Mesendoderm (in vitro differentiated cells): ENCODE results near the gene RASGEF1C.

Source experiments
- DNase-seq: peaks from one replicate; pipeline ENCODE4 v3.0.0; 2013
- H2AK5ac ChIP-seq: 2 replicates; pipeline ENCODE4 v1.6.1; 2013; ENCODE audit warnings: low read length, inconsistent platforms
- H2BK120ac ChIP-seq: 2 replicates; pipeline ENCODE4 v1.6.1; 2013; ENCODE audit warnings: low read depth, mild to moderate bottlenecking, low read length, moderate library complexity, mixed read lengths
- H2BK15ac ChIP-seq: replicated peaks from 2 replicates; pipeline ENCODE4 v1.6.1; 2013; ENCODE audit warnings: low read depth, mild to moderate bottlenecking, moderate library complexity
- H2BK5ac ChIP-seq: 2 replicates; pipeline ENCODE4 v1.6.1; 2013; ENCODE audit warnings: low read length, inconsistent platforms
- H3K18ac ChIP-seq: 2 replicates; pipeline ENCODE4 v1.6.1; 2013; ENCODE audit warnings: mild to moderate bottlenecking, low read length, mixed read lengths
- H3K23ac ChIP-seq: one replicate; pipeline ENCODE4 v1.6.1; 2013; ENCODE audit warnings: low read length
- H3K27ac ChIP-seq: 2 replicates; pipeline ENCODE4 v1.5.1; 2013; ENCODE audit warnings: low read depth, mild to moderate bottlenecking, inconsistent platforms, low read length, moderate library complexity
- H3K27me3 ChIP-seq: 2 replicates; pipeline ENCODE4 v1.6.1; 2013; ENCODE audit warnings: low read length, control low read depth, mild to moderate bottlenecking, inconsistent platforms; ENCODE audit not compliant: insufficient read depth, poor library complexity
- H3K36me3 ChIP-seq: 2 replicates; pipeline ENCODE4 v1.6.1; 2013; ENCODE audit warnings: low read length, inconsistent platforms; ENCODE audit not compliant: control insufficient read depth, insufficient read depth
- H3K4ac ChIP-seq: one replicate; pipeline ENCODE4 v1.6.1; 2013; ENCODE audit warnings: low read depth, mild to moderate bottlenecking, low read length, moderate library complexity
- H3K4me1 ChIP-seq: 2 replicates; pipeline ENCODE4 v1.6.1; 2013; ENCODE audit warnings: low read depth, low read length, inconsistent platforms; ENCODE audit not compliant: control insufficient read depth
- H3K4me2 ChIP-seq: 2 replicates; pipeline ENCODE4 v1.6.1; 2013; ENCODE audit warnings: low read length
- H3K4me3 ChIP-seq: 2 replicates; pipeline ENCODE4 v1.5.1; 2013; ENCODE audit warnings: mild to moderate bottlenecking, low read length
- H3K56ac ChIP-seq: one replicate; pipeline ENCODE4 v1.6.1; 2013; ENCODE audit warnings: low read length
- H3K79me1 ChIP-seq: 2 replicates; pipeline ENCODE4 v1.6.1; 2013; ENCODE audit warnings: low read length, inconsistent platforms
- H3K79me2 ChIP-seq: 2 replicates; pipeline ENCODE4 v1.6.1; 2013; ENCODE audit warnings: mild to moderate bottlenecking, low read length; ENCODE audit not compliant: control insufficient read depth, insufficient read depth
- H3K9ac ChIP-seq: 2 replicates; pipeline ENCODE4 v1.6.1; 2013; ENCODE audit warnings: low read length, inconsistent platforms
- H4K5ac ChIP-seq: one replicate; pipeline ENCODE4 v1.6.1; 2013; ENCODE audit warnings: low read length
- H4K8ac ChIP-seq: one replicate; pipeline ENCODE4 v1.6.1; 2013; ENCODE audit warnings: low read depth, mild to moderate bottlenecking, control low read depth, low read length, moderate library complexity
- WGBS: extraction: QIAGEN DNeasy Blood & Tissue Kit; methylation state at CpG from one replicate; pipeline ENCODE4 v1.1.7; 2013; ENCODE audit warnings: low lambda C conversion rate, missing lambda C conversion rate; ENCODE audit not compliant: insufficient coverage; ENCODE audit errors: extremely low coverage; 5-methylcytosine and 5-hydroxymethylcytosine counted together

RASGEF1C gene

GRCh38 chr5:180178531-180179441, 30.2 kb downstream of the RASGEF1C start:
- no peak for DNase-seq
- Histone ChIP-seq H3K18ac (no peak overlapping the region), H3K27me3 (no peaks in the 10 kb centered on the region), H2BK15ac (no peak overlapping the region), H3K23ac (no peak overlapping the region), H4K8ac (no peak overlapping the region), H3K79me1 (no peaks in the 10 kb centered on the region), H3K36me3 (no peaks in the 10 kb centered on the region), H3K79me2 (no peaks in the 10 kb centered on the region), H2BK5ac (no peak overlapping the region), H2BK120ac (no peak overlapping the region), H3K9ac (no peak overlapping the region), H3K4ac (no peak overlapping the region), H2AK5ac (no peak overlapping the region), H4K5ac (no peak overlapping the region), H3K4me1 (no peaks in the 10 kb centered on the region), H3K27ac (no peak overlapping the region), H3K56ac (no peak overlapping the region), H3K4me2 (no peak overlapping the region), H3K4me3 (no peak overlapping the region)
- WGBS: no CpG with 5 or more reads among the region's 25 CpGs

- no CpG with 5 or more reads among the region's 8 CpGs for WGBS
- no peak overlapping the region for H3K4ac ChIP-seq
- H3K4me1 ChIP-seq: no peaks in the 10 kb centered on the region
- H3K9ac ChIP-seq: no peak overlapping the region
- H3K4me2 ChIP-seq: no peak overlapping the region
- no peak overlapping the region for H2BK5ac ChIP-seq
- H4K5ac ChIP-seq: no peak overlapping the region
- no peak overlapping the region for H2BK15ac ChIP-seq
- H3K36me3 ChIP-seq: no peaks in the 10 kb centered on the region
- H2AK5ac ChIP-seq: no peak overlapping the region
- H3K18ac ChIP-seq: no peak overlapping the region
- no peak overlapping the region for H4K8ac ChIP-seq
- H3K27me3 ChIP-seq: no peaks in the 10 kb centered on the region
- H3K79me2 ChIP-seq: no peaks in the 10 kb centered on the region
- H3K79me1 ChIP-seq: no peaks in the 10 kb centered on the region
- no peak overlapping the region for H3K23ac ChIP-seq
- H3K56ac ChIP-seq: no peak overlapping the region
- no peak for DNase-seq
- H3K27ac ChIP-seq: no peak overlapping the region
- no peak overlapping the region for H2BK120ac ChIP-seq
- no peak overlapping the region for H3K4me3 ChIP-seq
Observed at GRCh38 chr5:180176191-180176590, 32.8 kb downstream of the RASGEF1C start.

GRCh38 chr5:180175015-180175431, 34.0 kb downstream of the RASGEF1C start:
- Histone ChIP-seq H2BK5ac (no peak overlapping the region), H2BK120ac (no peak overlapping the region), H3K18ac (no peak overlapping the region), H3K56ac (no peak overlapping the region), H3K27me3 (no peaks in the 10 kb centered on the region), H3K9ac (no peak overlapping the region), H3K79me2 (no peaks in the 10 kb centered on the region), H2BK15ac (no peak overlapping the region), H3K4me3 (no peak overlapping the region), H3K23ac (no peak overlapping the region), H3K36me3 (no peaks in the 10 kb centered on the region), H4K5ac (no peak overlapping the region), H3K4me2 (no peak overlapping the region), H3K27ac (no peak overlapping the region), H3K4ac (no peak overlapping the region), H2AK5ac (no peak overlapping the region), H3K79me1 (no peaks in the 10 kb centered on the region), H4K8ac (no peak overlapping the region), H3K4me1 (no peaks in the 10 kb centered on the region)
- no CpG with 5 or more reads among the region's 7 CpGs for WGBS
- no peak for DNase-seq

GRCh38 chr5:180174587-180174972, 34.4 kb downstream of the RASGEF1C start:
- H3K23ac ChIP-seq: no peak overlapping the region
- no peak overlapping the region for H3K18ac ChIP-seq
- H2AK5ac ChIP-seq: no peak overlapping the region
- no CpG with 5 or more reads among the region's 12 CpGs for WGBS
- H2BK5ac ChIP-seq: no peak overlapping the region
- H3K9ac ChIP-seq: no peak overlapping the region
- no peak overlapping the region for H4K5ac ChIP-seq
- H3K56ac ChIP-seq: no peak overlapping the region
- H3K79me1 ChIP-seq: no peaks in the 10 kb centered on the region
- H3K4me3 ChIP-seq: no peak overlapping the region
- no peak for DNase-seq
- no peak overlapping the region for H3K4ac ChIP-seq
- no peak overlapping the region for H3K27ac ChIP-seq
- no peak overlapping the region for H2BK15ac ChIP-seq
- no peak overlapping the region for H4K8ac ChIP-seq
- H2BK120ac ChIP-seq: no peak overlapping the region
- H3K36me3 ChIP-seq: no peaks in the 10 kb centered on the region
- no peaks in the 10 kb centered on the region for H3K4me1 ChIP-seq
- no peaks in the 10 kb centered on the region for H3K27me3 ChIP-seq
- no peaks in the 10 kb centered on the region for H3K79me2 ChIP-seq
- no peak overlapping the region for H3K4me2 ChIP-seq

GRCh38 chr5:180173875-180174586, 35.0 kb downstream of the RASGEF1C start:
- no CpG with 5 or more reads among the region's 27 CpGs for WGBS
- H2BK120ac ChIP-seq: no peak overlapping the region
- DNase-seq: no peak
- H3K4ac ChIP-seq: no peak overlapping the region
- no peak overlapping the region for H3K9ac ChIP-seq
- no peaks in the 10 kb centered on the region for H3K4me1 ChIP-seq
- no peak overlapping the region for H3K23ac ChIP-seq
- H3K18ac ChIP-seq: no peak overlapping the region
- no peak overlapping the region for H2BK5ac ChIP-seq
- no peak overlapping the region for H3K4me3 ChIP-seq
- no peak overlapping the region for H3K56ac ChIP-seq
- no peak overlapping the region for H3K27ac ChIP-seq
- no peak overlapping the region for H2BK15ac ChIP-seq
- no peaks in the 10 kb centered on the region for H3K79me1 ChIP-seq
- H3K27me3 ChIP-seq: no peaks in the 10 kb centered on the region
- no peak overlapping the region for H2AK5ac ChIP-seq
- no peak overlapping the region for H4K8ac ChIP-seq
- no peaks in the 10 kb centered on the region for H3K36me3 ChIP-seq
- H3K79me2 ChIP-seq: no peaks in the 10 kb centered on the region
- H3K4me2 ChIP-seq: no peak overlapping the region
- H4K5ac ChIP-seq: no peak overlapping the region
